GM23338 (cell line): ENCODE data around the gene WWOX. TPM values are rescaled to one million over a fixed set of nuclear protein-coding genes. Genes with fewer than 3 reads are reported as not detected.

Experiments
- ATAC-seq: fragments of 200-7000 bp; cut with Tn5 transposase; 3 replicates; pipeline ENCODE4 v1.9.1; 2020
- DNase-seq: peaks from one replicate; pipeline ENCODE4 v3.0.0-alpha.2; 2015; ENCODE audit warnings: low spot score
- H2AFZ ChIP-seq: fragments of 200-600 bp; sonication (generic); 2 replicates; pipeline ENCODE4 v1.8.0; 2016; ENCODE audit warnings: antibody characterized with exemption, mild to moderate bottlenecking, moderate library complexity
- H3F3A ChIP-seq: fragments of 200-600 bp; sonication (generic); replicated peaks from 2 replicates; pipeline ENCODE4 v1.8.0; 2017; ENCODE audit warnings: antibody characterized with exemption, mixed run types, low read depth
- H3K27ac ChIP-seq: fragments of 200-600 bp; sonication (generic); 2 replicates; pipeline ENCODE4 v1.6.1; 2016; ENCODE audit warnings: low read depth
- H3K27me3 ChIP-seq: fragments of 200-600 bp; sonication (generic); 2 replicates; pipeline ENCODE4 v1.8.0; 2016; ENCODE audit warnings: mild to moderate bottlenecking, mixed run types, moderate library complexity; ENCODE audit not compliant: insufficient read depth
- H3K36me3 ChIP-seq: fragments of 200-600 bp; sonication (generic); 2 replicates; pipeline ENCODE4 v1.8.0; 2016; ENCODE audit warnings: mild to moderate bottlenecking; ENCODE audit not compliant: insufficient read depth
- H3K4me1 ChIP-seq: fragments of 200-600 bp; sonication (generic); 2 replicates; pipeline ENCODE4 v1.8.0; 2016; ENCODE audit warnings: mild to moderate bottlenecking, moderate library complexity; ENCODE audit not compliant: insufficient read depth
- H3K4me2 ChIP-seq: fragments of 200-600 bp; sonication (generic); 2 replicates; pipeline ENCODE4 v1.7.1; 2017; ENCODE audit warnings: mixed run types
- H3K4me3 ChIP-seq: fragments of 200-600 bp; sonication (generic); 2 replicates; pipeline ENCODE4 v1.6.1; 2016; ENCODE audit warnings: mixed run types
- H3K79me2 ChIP-seq: fragments of 200-600 bp; sonication (generic); replicated peaks from 2 replicates; pipeline ENCODE4 v1.8.0; 2017; ENCODE audit warnings: mild to moderate bottlenecking; ENCODE audit not compliant: insufficient read depth
- H3K9me2 ChIP-seq: fragments of 200-600 bp; sonication (generic); 2 replicates; pipeline ENCODE4 v1.8.0; 2017; ENCODE audit not compliant: insufficient read depth
- H4K20me1 ChIP-seq: fragments of 200-600 bp; sonication (generic); replicated peaks from 2 replicates; pipeline ENCODE4 v1.8.0; 2017; ENCODE audit warnings: mild to moderate bottlenecking; ENCODE audit not compliant: insufficient read depth
- H3K27ac Mint-ChIP-seq: 2 replicates; pipeline ENCODE4 v1.8.0; 2020; ENCODE audit warnings: inconsistent platforms, mild to moderate bottlenecking, moderate library complexity, mixed read lengths
- H3K27me3 Mint-ChIP-seq: 3 replicates; pipeline ENCODE4 v1.8.0; 2022; ENCODE audit warnings: low read depth, mild to moderate bottlenecking, moderate library complexity, mixed read lengths, inconsistent platforms; ENCODE audit not compliant: insufficient read depth, poor library complexity
- H3K36me3 Mint-ChIP-seq: 3 replicates; pipeline ENCODE4 v1.8.0; 2021; ENCODE audit warnings: low read depth, mild to moderate bottlenecking, inconsistent platforms, moderate library complexity, mixed read lengths
- H3K4me1 Mint-ChIP-seq: 3 replicates; pipeline ENCODE4 v1.8.0; 2020; ENCODE audit warnings: mild to moderate bottlenecking, inconsistent platforms, mixed read lengths
- H3K4me3 Mint-ChIP-seq: 3 replicates; pipeline ENCODE4 v1.8.0; 2021; ENCODE audit warnings: moderate library complexity, mild to moderate bottlenecking, inconsistent platforms, mixed read lengths
- H3K9me3 Mint-ChIP-seq: 3 replicates; pipeline ENCODE4 v1.8.0; 2020; ENCODE audit warnings: moderate library complexity, mild to moderate bottlenecking, inconsistent platforms, mixed read lengths
- CREB1 ChIP-seq: fragments of 250-450 bp; sonication (Bioruptor Pico); IDR thresholded peaks from 2 replicates; pipeline ENCODE4 v1.5.0; 2020; ENCODE audit warnings: low read depth, mild to moderate bottlenecking, moderate library complexity
- CTCF ChIP-seq, 2 experiments: fragments of 200-600 bp in 1 of 2; sonication (generic) in 1 of 2; conservative IDR thresholded peaks; 2 replicates each; pipeline versions ENCODE4 v1.5.1 to v1.6.1; 2016 to 2017; ENCODE audit warnings: antibody characterized with exemption in 2 of 2, low read depth in 2 of 2, mild to moderate bottlenecking in 2 of 2, moderate library complexity in 1 of 2
- EZH2 ChIP-seq: fragments of 200-600 bp; sonication (generic); IDR thresholded peaks from one replicate; pipeline ENCODE4 v1.8.0; 2017; ENCODE audit warnings: antibody characterized with exemption, mild to moderate bottlenecking, low read depth; ENCODE audit not compliant: unreplicated experiment
- EZH2phosphoT487 ChIP-seq: fragments of 200-600 bp; sonication (generic); IDR thresholded peaks from one replicate; pipeline ENCODE4 v1.8.1; 2018; ENCODE audit warnings: antibody characterized with exemption; ENCODE audit not compliant: unreplicated experiment
- JUNB ChIP-seq: IDR thresholded peaks from one replicate; pipeline ENCODE4 v1.6.1; 2016; ENCODE audit warnings: antibody characterized with exemption; ENCODE audit not compliant: unreplicated experiment
- POLR2AphosphoS5 ChIP-seq: IDR thresholded peaks from 2 replicates; pipeline ENCODE4 v1.6.1; 2016; ENCODE audit warnings: antibody characterized with exemption, low read depth
- STAT1 ChIP-seq: IDR thresholded peaks from one replicate; pipeline ENCODE4 v1.6.1; 2016; ENCODE audit warnings: antibody characterized with exemption; ENCODE audit not compliant: unreplicated experiment
- ZNF114 ChIP-seq: fragments of 250-450 bp; sonication (Bioruptor Pico); IDR thresholded peaks from 2 replicates; pipeline ENCODE4 v1.5.0; 2020; ENCODE audit warnings: mild to moderate bottlenecking, moderate library complexity
- ZNF331 ChIP-seq: fragments of 250-450 bp; sonication (Bioruptor Pico); IDR thresholded peaks from 2 replicates; pipeline ENCODE4 v1.5.0; 2020; ENCODE audit warnings: low read depth, mild to moderate bottlenecking, moderate library complexity
- polyA plus RNA-seq: library from polyadenylated mRNA; unstranded; fragments of >200 nt; fragmentation: Nextera tagmentation; extraction: Ambion mirVana; gene quantifications from 2 replicates; pipeline ENCODE4 v1.2.1, GENCODE V29; 2016
- total RNA-seq: library from RNA; depleted of rRNA; stranded (reverse); fragments of >200 nt; shearing (Covaris generic); gene quantifications from 2 replicates; pipeline ENCODE4 v1.2.3, GENCODE V29; 2014
- TF ChIP-seq, protein P1 (sequence below): IDR thresholded peaks from 2 replicates; pipeline ENCODE4 v1.6.1; 2016; ENCODE audit warnings: antibody characterized with exemption
- TF ChIP-seq, protein P2 (sequence below): IDR thresholded peaks from one replicate; pipeline ENCODE4 v1.6.1; 2018; ENCODE audit warnings: antibody characterized with exemption; ENCODE audit not compliant: unreplicated experiment
- TF ChIP-seq, protein P3 (sequence below): fragments of 250-450 bp; sonication (Bioruptor Pico); IDR thresholded peaks from 2 replicates; pipeline ENCODE4 v1.5.0; 2020; ENCODE audit warnings: mild to moderate bottlenecking, moderate library complexity

Gene WWOX
- total and polyA plus RNA-seq, 2 experiments from 2014 or later: 10.0 to 19.3 TPM

- no peak for TF ChIP-seq ZNF331
- no peak for TF ChIP-seq POLR2AphosphoS5
- TF ChIP-seq JUNB: no peak
- TF ChIP-seq, protein P1, sequence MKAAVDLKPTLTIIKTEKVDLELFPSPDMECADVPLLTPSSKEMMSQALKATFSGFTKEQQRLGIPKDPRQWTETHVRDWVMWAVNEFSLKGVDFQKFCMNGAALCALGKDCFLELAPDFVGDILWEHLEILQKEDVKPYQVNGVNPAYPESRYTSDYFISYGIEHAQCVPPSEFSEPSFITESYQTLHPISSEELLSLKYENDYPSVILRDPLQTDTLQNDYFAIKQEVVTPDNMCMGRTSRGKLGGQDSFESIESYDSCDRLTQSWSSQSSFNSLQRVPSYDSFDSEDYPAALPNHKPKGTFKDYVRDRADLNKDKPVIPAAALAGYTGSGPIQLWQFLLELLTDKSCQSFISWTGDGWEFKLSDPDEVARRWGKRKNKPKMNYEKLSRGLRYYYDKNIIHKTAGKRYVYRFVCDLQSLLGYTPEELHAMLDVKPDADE: no peak
These were observed 375.3 kb downstream of the WWOX start (continued) for GRCh38 chr16:78474762-78475161.

- Histone ChIP-seq H2AFZ (no peak overlapping the region), H3K27me3 (no peaks in the 10 kb centered on the region), H3K36me3 (no peaks in the 10 kb centered on the region), H3K9me2 (no peaks in the 10 kb centered on the region; the same call in 1 of the 2 replicates), H3K4me3 (no peak overlapping the region), H3K4me1 (peaks cover 34% of the 10 kb centered on the region), H4K20me1 (no peaks in the 10 kb centered on the region), H3K4me2 (no peak overlapping the region), H3K27ac (no peak overlapping the region), H3K79me2 (no peaks in the 10 kb centered on the region), H3F3A (no peaks in the 10 kb centered on the region)
- H3K4me3 Mint-ChIP-seq: no peak overlapping the region
- H3K36me3 Mint-ChIP-seq: no peaks in the 10 kb centered on the region
- peaks cover 33% of the 10 kb centered on the region for H3K4me1 Mint-ChIP-seq
- no peaks in the 10 kb centered on the region for H3K9me3 Mint-ChIP-seq
- DNase-seq (no peak), ATAC-seq (no peak)
- H3K27ac Mint-ChIP-seq: no peak overlapping the region
- peaks cover 5% of the 10 kb centered on the region for H3K27me3 Mint-ChIP-seq
- TF ChIP-seq, protein P2, sequence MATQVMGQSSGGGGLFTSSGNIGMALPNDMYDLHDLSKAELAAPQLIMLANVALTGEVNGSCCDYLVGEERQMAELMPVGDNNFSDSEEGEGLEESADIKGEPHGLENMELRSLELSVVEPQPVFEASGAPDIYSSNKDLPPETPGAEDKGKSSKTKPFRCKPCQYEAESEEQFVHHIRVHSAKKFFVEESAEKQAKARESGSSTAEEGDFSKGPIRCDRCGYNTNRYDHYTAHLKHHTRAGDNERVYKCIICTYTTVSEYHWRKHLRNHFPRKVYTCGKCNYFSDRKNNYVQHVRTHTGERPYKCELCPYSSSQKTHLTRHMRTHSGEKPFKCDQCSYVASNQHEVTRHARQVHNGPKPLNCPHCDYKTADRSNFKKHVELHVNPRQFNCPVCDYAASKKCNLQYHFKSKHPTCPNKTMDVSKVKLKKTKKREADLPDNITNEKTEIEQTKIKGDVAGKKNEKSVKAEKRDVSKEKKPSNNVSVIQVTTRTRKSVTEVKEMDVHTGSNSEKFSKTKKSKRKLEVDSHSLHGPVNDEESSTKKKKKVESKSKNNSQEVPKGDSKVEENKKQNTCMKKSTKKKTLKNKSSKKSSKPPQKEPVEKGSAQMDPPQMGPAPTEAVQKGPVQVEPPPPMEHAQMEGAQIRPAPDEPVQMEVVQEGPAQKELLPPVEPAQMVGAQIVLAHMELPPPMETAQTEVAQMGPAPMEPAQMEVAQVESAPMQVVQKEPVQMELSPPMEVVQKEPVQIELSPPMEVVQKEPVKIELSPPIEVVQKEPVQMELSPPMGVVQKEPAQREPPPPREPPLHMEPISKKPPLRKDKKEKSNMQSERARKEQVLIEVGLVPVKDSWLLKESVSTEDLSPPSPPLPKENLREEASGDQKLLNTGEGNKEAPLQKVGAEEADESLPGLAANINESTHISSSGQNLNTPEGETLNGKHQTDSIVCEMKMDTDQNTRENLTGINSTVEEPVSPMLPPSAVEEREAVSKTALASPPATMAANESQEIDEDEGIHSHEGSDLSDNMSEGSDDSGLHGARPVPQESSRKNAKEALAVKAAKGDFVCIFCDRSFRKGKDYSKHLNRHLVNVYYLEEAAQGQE: no peak
- no peak for TF ChIP-seq EZH2phosphoT487
- no peak for TF ChIP-seq ZNF114 (CRISPR knock-in tag)
- TF ChIP-seq, protein P1: no peak
- TF ChIP-seq, protein P3, sequence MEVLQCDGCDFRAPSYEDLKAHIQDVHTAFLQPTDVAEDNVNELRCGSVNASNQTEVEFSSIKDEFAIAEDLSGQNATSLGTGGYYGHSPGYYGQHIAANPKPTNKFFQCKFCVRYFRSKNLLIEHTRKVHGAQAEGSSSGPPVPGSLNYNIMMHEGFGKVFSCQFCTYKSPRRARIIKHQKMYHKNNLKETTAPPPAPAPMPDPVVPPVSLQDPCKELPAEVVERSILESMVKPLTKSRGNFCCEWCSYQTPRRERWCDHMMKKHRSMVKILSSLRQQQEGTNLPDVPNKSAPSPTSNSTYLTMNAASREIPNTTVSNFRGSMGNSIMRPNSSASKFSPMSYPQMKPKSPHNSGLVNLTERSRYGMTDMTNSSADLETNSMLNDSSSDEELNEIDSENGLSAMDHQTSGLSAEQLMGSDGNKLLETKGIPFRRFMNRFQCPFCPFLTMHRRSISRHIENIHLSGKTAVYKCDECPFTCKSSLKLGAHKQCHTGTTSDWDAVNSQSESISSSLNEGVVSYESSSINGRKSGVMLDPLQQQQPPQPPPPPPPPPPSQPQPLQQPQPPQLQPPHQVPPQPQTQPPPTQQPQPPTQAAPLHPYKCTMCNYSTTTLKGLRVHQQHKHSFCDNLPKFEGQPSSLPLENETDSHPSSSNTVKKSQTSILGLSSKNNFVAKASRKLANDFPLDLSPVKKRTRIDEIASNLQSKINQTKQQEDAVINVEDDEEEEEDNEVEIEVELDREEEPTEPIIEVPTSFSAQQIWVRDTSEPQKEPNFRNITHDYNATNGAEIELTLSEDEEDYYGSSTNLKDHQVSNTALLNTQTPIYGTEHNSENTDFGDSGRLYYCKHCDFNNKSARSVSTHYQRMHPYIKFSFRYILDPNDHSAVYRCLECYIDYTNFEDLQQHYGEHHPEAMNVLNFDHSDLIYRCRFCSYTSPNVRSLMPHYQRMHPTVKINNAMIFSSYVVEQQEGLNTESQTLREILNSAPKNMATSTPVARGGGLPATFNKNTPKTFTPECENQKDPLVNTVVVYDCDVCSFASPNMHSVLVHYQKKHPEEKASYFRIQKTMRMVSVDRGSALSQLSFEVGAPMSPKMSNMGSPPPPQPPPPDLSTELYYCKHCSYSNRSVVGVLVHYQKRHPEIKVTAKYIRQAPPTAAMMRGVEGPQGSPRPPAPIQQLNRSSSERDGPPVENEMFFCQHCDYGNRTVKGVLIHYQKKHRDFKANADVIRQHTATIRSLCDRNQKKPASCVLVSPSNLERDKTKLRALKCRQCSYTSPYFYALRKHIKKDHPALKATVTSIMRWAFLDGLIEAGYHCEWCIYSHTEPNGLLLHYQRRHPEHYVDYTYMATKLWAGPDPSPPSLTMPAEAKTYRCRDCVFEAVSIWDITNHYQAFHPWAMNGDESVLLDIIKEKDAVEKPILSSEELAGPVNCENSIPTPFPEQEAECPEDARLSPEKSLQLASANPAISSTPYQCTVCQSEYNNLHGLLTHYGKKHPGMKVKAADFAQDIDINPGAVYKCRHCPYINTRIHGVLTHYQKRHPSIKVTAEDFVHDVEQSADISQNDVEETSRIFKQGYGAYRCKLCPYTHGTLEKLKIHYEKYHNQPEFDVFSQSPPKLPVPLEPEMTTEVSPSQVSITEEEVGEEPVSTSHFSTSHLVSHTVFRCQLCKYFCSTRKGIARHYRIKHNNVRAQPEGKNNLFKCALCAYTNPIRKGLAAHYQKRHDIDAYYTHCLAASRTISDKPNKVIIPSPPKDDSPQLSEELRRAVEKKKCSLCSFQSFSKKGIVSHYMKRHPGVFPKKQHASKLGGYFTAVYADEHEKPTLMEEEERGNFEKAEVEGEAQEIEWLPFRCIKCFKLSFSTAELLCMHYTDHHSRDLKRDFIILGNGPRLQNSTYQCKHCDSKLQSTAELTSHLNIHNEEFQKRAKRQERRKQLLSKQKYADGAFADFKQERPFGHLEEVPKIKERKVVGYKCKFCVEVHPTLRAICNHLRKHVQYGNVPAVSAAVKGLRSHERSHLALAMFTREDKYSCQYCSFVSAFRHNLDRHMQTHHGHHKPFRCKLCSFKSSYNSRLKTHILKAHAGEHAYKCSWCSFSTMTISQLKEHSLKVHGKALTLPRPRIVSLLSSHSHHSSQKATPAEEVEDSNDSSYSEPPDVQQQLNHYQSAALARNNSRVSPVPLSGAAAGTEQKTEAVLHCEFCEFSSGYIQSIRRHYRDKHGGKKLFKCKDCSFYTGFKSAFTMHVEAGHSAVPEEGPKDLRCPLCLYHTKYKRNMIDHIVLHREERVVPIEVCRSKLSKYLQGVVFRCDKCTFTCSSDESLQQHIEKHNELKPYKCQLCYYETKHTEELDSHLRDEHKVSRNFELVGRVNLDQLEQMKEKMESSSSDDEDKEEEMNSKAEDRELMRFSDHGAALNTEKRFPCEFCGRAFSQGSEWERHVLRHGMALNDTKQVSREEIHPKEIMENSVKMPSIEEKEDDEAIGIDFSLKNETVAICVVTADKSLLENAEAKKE (CRISPR knock-in tag): no peak
- no peak for TF ChIP-seq STAT1
- TF ChIP-seq EZH2: no peak
- TF ChIP-seq CTCF (conservative IDR thresholded peaks at IDR 0.05; ENCODE audit: low read depth in 2 of 2): no peak
- TF ChIP-seq JUNB: no peak
- no peak for TF ChIP-seq CREB1 (CRISPR knock-in tag)
These were observed 377.2 kb downstream of the WWOX start for GRCh38 chr16:78476615-78477014.
